ENCODE data around the gene HPSE2.

DNA sequence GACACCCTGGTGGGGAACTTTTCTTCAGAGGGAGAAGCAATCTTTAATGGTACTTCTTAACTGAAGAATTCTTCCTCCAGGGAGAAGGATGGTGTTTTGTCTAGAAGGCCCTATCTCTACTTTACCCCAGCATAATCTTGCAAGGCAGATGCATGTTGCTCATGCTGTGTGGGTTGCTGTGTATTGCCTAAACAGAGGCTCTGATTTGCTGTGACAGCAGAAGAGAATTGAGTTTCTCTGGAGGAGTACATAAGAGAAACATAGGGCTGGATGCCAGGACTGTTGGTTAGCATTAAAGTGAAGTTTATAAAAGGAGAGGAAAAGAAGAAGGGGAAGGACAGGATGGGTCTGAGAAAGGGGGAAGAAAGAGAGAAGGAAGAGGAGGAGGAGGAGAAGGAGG, 540.8 kb downstream of the HPSE2 start:
- TF ChIP-seq, protein P1, sequence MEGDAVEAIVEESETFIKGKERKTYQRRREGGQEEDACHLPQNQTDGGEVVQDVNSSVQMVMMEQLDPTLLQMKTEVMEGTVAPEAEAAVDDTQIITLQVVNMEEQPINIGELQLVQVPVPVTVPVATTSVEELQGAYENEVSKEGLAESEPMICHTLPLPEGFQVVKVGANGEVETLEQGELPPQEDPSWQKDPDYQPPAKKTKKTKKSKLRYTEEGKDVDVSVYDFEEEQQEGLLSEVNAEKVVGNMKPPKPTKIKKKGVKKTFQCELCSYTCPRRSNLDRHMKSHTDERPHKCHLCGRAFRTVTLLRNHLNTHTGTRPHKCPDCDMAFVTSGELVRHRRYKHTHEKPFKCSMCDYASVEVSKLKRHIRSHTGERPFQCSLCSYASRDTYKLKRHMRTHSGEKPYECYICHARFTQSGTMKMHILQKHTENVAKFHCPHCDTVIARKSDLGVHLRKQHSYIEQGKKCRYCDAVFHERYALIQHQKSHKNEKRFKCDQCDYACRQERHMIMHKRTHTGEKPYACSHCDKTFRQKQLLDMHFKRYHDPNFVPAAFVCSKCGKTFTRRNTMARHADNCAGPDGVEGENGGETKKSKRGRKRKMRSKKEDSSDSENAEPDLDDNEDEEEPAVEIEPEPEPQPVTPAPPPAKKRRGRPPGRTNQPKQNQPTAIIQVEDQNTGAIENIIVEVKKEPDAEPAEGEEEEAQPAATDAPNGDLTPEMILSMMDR (conservative IDR thresholded peaks at IDR 0.05; ENCODE audit: low read depth in 2 of 2) = no peak
- TF ChIP-seq POLR2AphosphoS5 (IDR thresholded peaks at IDR 0.05; ENCODE audit: low read depth) (no peak), EZH2 (IDR thresholded peaks at IDR 0.05; ENCODE audit: low read depth, unreplicated experiment) (no peak), CREB1 (CRISPR knock-in tag; IDR thresholded peaks at IDR 0.05; ENCODE audit: low read depth) (no peak), EZH2phosphoT487 (IDR thresholded peaks at IDR 0.05; ENCODE audit: unreplicated experiment) (no peak)
- TF ChIP-seq, protein P2, sequence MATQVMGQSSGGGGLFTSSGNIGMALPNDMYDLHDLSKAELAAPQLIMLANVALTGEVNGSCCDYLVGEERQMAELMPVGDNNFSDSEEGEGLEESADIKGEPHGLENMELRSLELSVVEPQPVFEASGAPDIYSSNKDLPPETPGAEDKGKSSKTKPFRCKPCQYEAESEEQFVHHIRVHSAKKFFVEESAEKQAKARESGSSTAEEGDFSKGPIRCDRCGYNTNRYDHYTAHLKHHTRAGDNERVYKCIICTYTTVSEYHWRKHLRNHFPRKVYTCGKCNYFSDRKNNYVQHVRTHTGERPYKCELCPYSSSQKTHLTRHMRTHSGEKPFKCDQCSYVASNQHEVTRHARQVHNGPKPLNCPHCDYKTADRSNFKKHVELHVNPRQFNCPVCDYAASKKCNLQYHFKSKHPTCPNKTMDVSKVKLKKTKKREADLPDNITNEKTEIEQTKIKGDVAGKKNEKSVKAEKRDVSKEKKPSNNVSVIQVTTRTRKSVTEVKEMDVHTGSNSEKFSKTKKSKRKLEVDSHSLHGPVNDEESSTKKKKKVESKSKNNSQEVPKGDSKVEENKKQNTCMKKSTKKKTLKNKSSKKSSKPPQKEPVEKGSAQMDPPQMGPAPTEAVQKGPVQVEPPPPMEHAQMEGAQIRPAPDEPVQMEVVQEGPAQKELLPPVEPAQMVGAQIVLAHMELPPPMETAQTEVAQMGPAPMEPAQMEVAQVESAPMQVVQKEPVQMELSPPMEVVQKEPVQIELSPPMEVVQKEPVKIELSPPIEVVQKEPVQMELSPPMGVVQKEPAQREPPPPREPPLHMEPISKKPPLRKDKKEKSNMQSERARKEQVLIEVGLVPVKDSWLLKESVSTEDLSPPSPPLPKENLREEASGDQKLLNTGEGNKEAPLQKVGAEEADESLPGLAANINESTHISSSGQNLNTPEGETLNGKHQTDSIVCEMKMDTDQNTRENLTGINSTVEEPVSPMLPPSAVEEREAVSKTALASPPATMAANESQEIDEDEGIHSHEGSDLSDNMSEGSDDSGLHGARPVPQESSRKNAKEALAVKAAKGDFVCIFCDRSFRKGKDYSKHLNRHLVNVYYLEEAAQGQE (IDR thresholded peaks at IDR 0.05; ENCODE audit: unreplicated experiment) = no peak

Data from GM23338 (cell line).